NT2/D1 (cell line): Measurements from ENCODE around the gene HK1.

Experiments used
- SUZ12 ChIP-seq: IDR thresholded peaks from 2 replicates; pipeline ENCODE4 v1.6.1; 2011; ENCODE audit not compliant: insufficient read length, insufficient read depth; ENCODE audit errors: extremely low read depth
- YY1 ChIP-seq: IDR thresholded peaks from 2 replicates; pipeline ENCODE4 v1.6.1; 2011; ENCODE audit not compliant: insufficient read length, insufficient read depth

DNA sequence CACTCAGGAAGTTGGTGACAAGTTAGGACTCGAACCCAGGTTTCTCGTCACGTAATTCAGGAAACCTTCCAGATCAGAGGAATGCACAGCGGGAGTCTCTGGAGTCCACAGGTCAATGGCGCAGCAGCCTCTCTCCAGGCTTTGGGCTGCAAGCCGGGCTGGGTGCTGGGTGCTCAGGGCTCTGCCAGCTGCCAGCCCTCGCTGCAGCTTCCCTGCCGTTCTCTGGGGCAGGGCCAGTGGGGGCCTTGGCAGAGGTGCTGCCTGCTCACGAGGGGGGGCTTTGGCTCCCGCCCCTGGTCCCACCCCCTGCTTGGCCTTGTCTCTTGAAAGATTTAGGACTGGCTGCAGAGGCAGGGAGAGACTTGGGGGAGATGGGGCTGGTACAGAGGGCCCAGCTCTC is 138.4 kb downstream of the HK1 start, which contains the start of gene TACR2:
- TF ChIP-seq YY1 (no peak), SUZ12 (no peak)
